GM12878 (cell line): Measurements from ENCODE around the gene NLRP5. TPM values are rescaled to one million over a fixed set of nuclear protein-coding genes. Genes with fewer than 3 reads are reported as not detected.

Source experiments
- ATAC-seq: fragments of 200-7000 bp; cut with Tn5 transposase; 3 replicates; pipeline ENCODE4 v1.9.1; 2020; ENCODE audit warnings: mild to moderate bottlenecking, moderate library complexity
- Bru-seq: library from RNA; stranded (reverse); fragments of 400-500 nt; gene quantifications from one replicate; lab custom pipeline; 2021; lab: Mats Ljungman, UMichigan
- BruChase-seq, 2 experiments: library from RNA; stranded (reverse); fragments of 400-500 nt; gene quantifications; one replicate each; lab custom pipeline; 2021; lab: Mats Ljungman, UMichigan
- BruUV-seq: library from RNA; stranded (reverse); fragments of 400-500 nt; replicated peaks from 2 replicates; lab custom pipeline; 2021; lab: Mats Ljungman, UMichigan
- CTCF ChIA-PET: fragments of 300-600 bp; sonication (Branson Sonifier 250); formaldehyde crosslinking; extraction: SDS; loops from one replicate; lab custom pipeline; 2021; ENCODE audit warnings: inconsistent platforms; lab: Yijun Ruan, JAX
- POLR2A ChIA-PET: fragments of 350-600 bp; formaldehyde crosslinking; extraction: SDS; loops from one replicate; lab custom pipeline; 2021; ENCODE audit warnings: inconsistent platforms; lab: Charles Lee
- RAD21 ChIA-PET: fragments of 300-600 bp; sonication (Branson Sonifier 250); formaldehyde crosslinking; loops from one replicate; lab custom pipeline; 2023; ENCODE audit warnings: antibody characterized with exemption; ENCODE audit not compliant: unreplicated experiment; lab: Charles Lee
- SMC1A ChIA-PET: fragments of 300-600 bp; sonication (Branson Sonifier 250); formaldehyde crosslinking; loops from one replicate; lab custom pipeline; 2023; ENCODE audit not compliant: unreplicated experiment, uncharacterized antibody; lab: Charles Lee
- DNase-seq: peaks from one replicate; pipeline ENCODE4 v3.0.0-alpha.2; 2011; ENCODE audit warnings: low read depth, low spot score
- FAIRE-seq: peaks from 3 replicates; lab custom pipeline; 2011; peaks lifted over from hg19 to GRCh38; lab: Jason Lieb, UNC
- H2AFZ ChIP-seq: 2 replicates; pipeline ENCODE4 v1.6.0; 2011; ENCODE audit warnings: low read depth, low read length, control low read depth; ENCODE audit not compliant: control insufficient read depth
- H3K27ac ChIP-seq: 2 replicates; pipeline ENCODE4 v1.5.1; 2011; ENCODE audit warnings: control low read depth; ENCODE audit not compliant: control insufficient read depth, insufficient read depth
- H3K27me3 ChIP-seq, 2 experiments: replicated peaks in 1 of 2; 2 replicates each; pipeline versions ENCODE4 v1.6.0 to v1.6.1; 2011; ENCODE audit warnings: low read length in 1 of 2; ENCODE audit not compliant: control insufficient read depth in 2 of 2, insufficient read depth in 2 of 2
- H3K36me3 ChIP-seq, 2 experiments: 2 replicates each; pipeline ENCODE4 v1.5.1; 2011; ENCODE audit warnings: low read length in 1 of 2; ENCODE audit not compliant: control insufficient read depth in 2 of 2, insufficient read depth in 2 of 2
- H3K4me1 ChIP-seq: 2 replicates; pipeline ENCODE4 v1.6.1; 2011; ENCODE audit warnings: mild to moderate bottlenecking, low read length, moderate library complexity, mixed read lengths; ENCODE audit not compliant: control insufficient read depth, insufficient read depth
- H3K4me2 ChIP-seq: 2 replicates; pipeline ENCODE4 v1.6.0; 2011; ENCODE audit warnings: control low read depth; ENCODE audit not compliant: control insufficient read depth, insufficient read depth
- H3K4me3 ChIP-seq: fragments of 200-600 bp; sonication (generic); 2 replicates; pipeline ENCODE4 v1.5.1; 2016
- H3K79me2 ChIP-seq: 2 replicates; pipeline ENCODE4 v1.6.0; 2011; ENCODE audit warnings: low read length; ENCODE audit not compliant: control insufficient read depth, insufficient read depth
- H3K9ac ChIP-seq: 2 replicates; pipeline ENCODE4 v1.8.0; 2011; ENCODE audit warnings: low read length, control low read depth, mixed read lengths; ENCODE audit not compliant: control insufficient read depth, insufficient read depth
- H3K9me3 ChIP-seq: replicated peaks from 3 replicates; pipeline ENCODE4 v1.5.1; 2011; ENCODE audit warnings: mild to moderate bottlenecking, low read length; ENCODE audit not compliant: control insufficient read depth, insufficient read depth
- H4K20me1 ChIP-seq: 2 replicates; pipeline ENCODE4 v1.6.0; 2011; ENCODE audit not compliant: control insufficient read depth, insufficient read depth
- BMI1 ChIP-seq: fragments of 450-650 bp; IDR thresholded peaks from 2 replicates; pipeline ENCODE4 v1.6.1; 2016; ENCODE audit warnings: mild to moderate bottlenecking, moderate library complexity, borderline replicate concordance
- DPF2 ChIP-seq: fragments of 450-650 bp; IDR thresholded peaks from 2 replicates; pipeline ENCODE4 v1.6.1; 2017; ENCODE audit warnings: mild to moderate bottlenecking
- EED ChIP-seq: sonication (generic); IDR thresholded peaks from 2 replicates; pipeline ENCODE4 v1.6.1; 2016; ENCODE audit warnings: antibody characterized with exemption, low read depth
- FOXK2 ChIP-seq: fragments of 450-650 bp; IDR thresholded peaks from 2 replicates; pipeline ENCODE4 v1.6.1; 2017; ENCODE audit warnings: mild to moderate bottlenecking, moderate library complexity
- IKZF1 ChIP-seq: fragments of 450-650 bp; conservative IDR thresholded peaks from 2 replicates; pipeline ENCODE4 v1.6.1; 2017; ENCODE audit warnings: antibody characterized with exemption, mild to moderate bottlenecking
- POU2F2 ChIP-seq: IDR thresholded peaks from 3 replicates; pipeline ENCODE4 v1.6.1; 2011; ENCODE audit warnings: low read depth, mild to moderate bottlenecking, low read length, borderline replicate concordance
- RAD21 ChIP-seq: IDR thresholded peaks from 2 replicates; pipeline ENCODE4 v1.6.1; 2011; ENCODE audit warnings: mild to moderate bottlenecking, low read depth, low read length, moderate library complexity; ENCODE audit not compliant: insufficient read depth
- RCOR1 ChIP-seq: conservative IDR thresholded peaks from 2 replicates; pipeline ENCODE4 v1.6.1; 2012; ENCODE audit warnings: low read depth, low read length, improper control_type of control experiment
- RELA ChIP-seq: fragments of 450-650 bp; IDR thresholded peaks from 2 replicates; pipeline ENCODE4 v1.8.0; 2014; ENCODE audit warnings: borderline replicate concordance; ENCODE audit not compliant: partially characterized antibody
- SKIL ChIP-seq: fragments of 450-650 bp; IDR thresholded peaks from 2 replicates; pipeline ENCODE4 v1.6.1; 2017; ENCODE audit warnings: mild to moderate bottlenecking, low read depth, inconsistent platforms; ENCODE audit not compliant: poor library complexity, severe bottlenecking
- SUPT20H ChIP-seq: IDR thresholded peaks from 2 replicates; pipeline ENCODE4 v1.6.1; 2011; ENCODE audit warnings: low read depth, mild to moderate bottlenecking, low read length, moderate library complexity, borderline replicate concordance; ENCODE audit not compliant: control insufficient read depth
- TCF7 ChIP-seq: IDR thresholded peaks from 2 replicates; pipeline ENCODE4 v1.6.1; 2014; ENCODE audit warnings: antibody characterized with exemption, borderline replicate concordance
- ZBTB4 ChIP-seq: fragments of 450-650 bp; formaldehyde crosslinking; IDR thresholded peaks from 2 replicates; pipeline ENCODE4 v1.4.0; 2022; ENCODE audit warnings: mild to moderate bottlenecking, moderate library complexity
- WGBS: methylation state at CpG from one replicate; pipeline ENCODE4 v1.1.6; 2016; ENCODE audit warnings: low lambda C conversion rate; ENCODE audit not compliant: insufficient replicate concordance, insufficient coverage; ENCODE audit errors: missing lambda C conversion rate; 5-methylcytosine and 5-hydroxymethylcytosine counted together
- in situ Hi-C: fragments of 300-500 bp; cut with MboI; formaldehyde crosslinking; loops from 9 replicates; pipeline ENCODE4 v1.14.3; 2018; ENCODE audit warnings: mixed read lengths
- intact Hi-C: fragments of 100-400 bp; cut with micrococcal nuclease; formaldehyde crosslinking; loops from one replicate; pipeline ENCODE4 v1.14.2; 2022; ENCODE audit not compliant: unreplicated experiment
- long read RNA-seq, 2 experiments: library from polyadenylated mRNA; unstranded; transcript quantifications; one replicate each; pipeline ENCODE4 v2.0.0, GENCODE V29; 2019 to 2020
- polyA minus RNA-seq, 3 experiments: library from RNA; depleted of rRNA, polyadenylated mRNA; stranded (reverse); fragments of >200 nt; gene quantifications; 2 replicates each; pipeline ENCODE4 v1.2.3, GENCODE V29; 2011
- polyA plus RNA-seq, 11 experiments: library from polyadenylated mRNA; depleted of rRNA in 4 of 11; unstranded in 6 of 11; stranded (reverse) in 5 of 11; fragments of >200 nt; fragmentation: Nextera tagmentation in 4 of 11; fragmentation: Illumina TruSeq in 1 of 11; extraction: Ambion mirVana in 4 of 11; extraction: Trizol in 1 of 11; gene quantifications; 1 replicate in 1 of 11; 2 replicates in 10 of 11; pipeline versions ENCODE4 v1.2.1 to v1.2.3, GENCODE V29; 2011 to 2016; ENCODE audit warnings: inconsistent platforms in 2 of 11, missing spikeins in 2 of 11, low read depth in 1 of 11
- total RNA-seq, 4 experiments: library from RNA; depleted of rRNA in 3 of 4; stranded (reverse); fragments of >200 nt in 3 of 4; fragmentation: Illumina TruSeq in 1 of 4; extraction: Trizol in 1 of 4; gene quantifications; 2 replicates each; pipeline versions ENCODE4 v1.2.1 to v1.2.3, GENCODE V29; 2013 to 2021
- TF ChIP-seq, protein P1 (sequence below): fragments of 450-650 bp; IDR thresholded peaks from 2 replicates; pipeline ENCODE4 v1.6.1; 2017; ENCODE audit warnings: low read depth, mild to moderate bottlenecking, moderate library complexity

The NLRP5 gene
- total RNA-seq (2013; cell fraction: nucleolus; rRNA removed): not detected in 2 replicates
- total RNA-seq (2014; rRNA removed): not detected in 2 replicates
- total RNA-seq (2014; rRNA removed; fragmentation: Illumina TruSeq; extraction: Trizol): not detected in 2 replicates
- total RNA-seq (2021): not detected in 2 replicates
- not detected for polyA plus RNA-seq (2011; ENCODE audit: low read depth)
- 0.01 TPM in 1 of 2 replicates, not detected in the other for polyA plus RNA-seq (2011; rRNA removed)
- 0.03 TPM in 2 replicates for polyA plus RNA-seq (2011; cell fraction: cytosol; rRNA removed)
- polyA plus RNA-seq (2011; cell fraction: nucleus; rRNA removed): 0.06 TPM in 1 of 2 replicates, not detected in the other
- not detected in 2 replicates for polyA plus RNA-seq (2012)
- not detected in 2 replicates for polyA plus RNA-seq (2014; fragmentation: Illumina TruSeq; extraction: Trizol)
- polyA plus RNA-seq (2014; fragmentation: Nextera tagmentation; extraction: Ambion mirVana): not detected
- not detected in 2 replicates for polyA plus RNA-seq (2014; rRNA removed)
- polyA plus RNA-seq (2016; fragmentation: Nextera tagmentation; extraction: Ambion mirVana): not detected
- 0.26 TPM in 1 of 2 replicates, not detected in the other for polyA minus RNA-seq (2011; rRNA and poly(A)+ RNA removed)
- not detected in 2 replicates for polyA minus RNA-seq (2011; cell fraction: cytosol; rRNA and poly(A)+ RNA removed)
- not detected in 2 replicates for polyA minus RNA-seq (2011; cell fraction: nucleus; rRNA and poly(A)+ RNA removed)
- Bru-seq, nascent RNA: not detected
- not detected for BruChase-seq, experiment 1, labeled RNA remaining after a 6-hour chase
- BruChase-seq, experiment 2, labeled RNA remaining after a 2-hour chase: not detected
- long read RNA-seq, experiment 1: 0 reads
- long read RNA-seq, experiment 2: 0 reads

GRCh38 chr19:55986487-55986886 is at the start of gene NLRP5:
Gene NLRP5, plus strand, starts transcription at chr19:55986775.
- Histone ChIP-seq H3K36me3 (no peaks in the 10 kb centered on the region), H3K9ac (no peak within 1 kb of the TSS), H3K27me3 (no peaks in the 10 kb centered on the region), H3K9me3 (no peaks in the 10 kb centered on the region; the same call in 2 of the 3 replicates), H3K4me1 (no peaks in the 10 kb centered on the region), H3K27ac (no peak within 1 kb of the TSS), H2AFZ (no peak within 1 kb of the TSS), H3K79me2 (no peaks in the 10 kb centered on the region), H4K20me1 (no peaks in the 10 kb centered on the region), H3K4me3 (no peak within 1 kb of the TSS), H3K4me2 (no peak within 1 kb of the TSS)
- POLR2A ChIA-PET: no interaction called here
- BruUV-seq: no TSS peak
- FAIRE-seq (no peak), DNase-seq (no peak), ATAC-seq (no peak)
- intact Hi-C loops (no loop called here), in situ Hi-C loops (no loop called here)
- SMC1A ChIA-PET: no interaction called here
- 49% methylated on average over 10 of the region's 10 CpGs for WGBS
- RAD21 ChIA-PET: no interaction called here
- CTCF ChIA-PET: interaction anchor here (0.6 kb wide), 1 partner anchor 23 kb away, joined by 3 read pairs; no protein-coding TSS in a partner anchor
- TF ChIP-seq RELA: no peak
- TF ChIP-seq, protein P1, sequence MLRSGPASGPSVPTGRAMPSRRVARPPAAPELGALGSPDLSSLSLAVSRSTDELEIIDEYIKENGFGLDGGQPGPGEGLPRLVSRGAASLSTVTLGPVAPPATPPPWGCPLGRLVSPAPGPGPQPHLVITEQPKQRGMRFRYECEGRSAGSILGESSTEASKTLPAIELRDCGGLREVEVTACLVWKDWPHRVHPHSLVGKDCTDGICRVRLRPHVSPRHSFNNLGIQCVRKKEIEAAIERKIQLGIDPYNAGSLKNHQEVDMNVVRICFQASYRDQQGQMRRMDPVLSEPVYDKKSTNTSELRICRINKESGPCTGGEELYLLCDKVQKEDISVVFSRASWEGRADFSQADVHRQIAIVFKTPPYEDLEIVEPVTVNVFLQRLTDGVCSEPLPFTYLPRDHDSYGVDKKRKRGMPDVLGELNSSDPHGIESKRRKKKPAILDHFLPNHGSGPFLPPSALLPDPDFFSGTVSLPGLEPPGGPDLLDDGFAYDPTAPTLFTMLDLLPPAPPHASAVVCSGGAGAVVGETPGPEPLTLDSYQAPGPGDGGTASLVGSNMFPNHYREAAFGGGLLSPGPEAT: no peak
- no peak for TF ChIP-seq TCF7
- TF ChIP-seq ZBTB4 (CRISPR knock-in tag): no peak
- TF ChIP-seq DPF2: no peak
- TF ChIP-seq RAD21: no peak
- TF ChIP-seq POU2F2: no peak
- no peak for TF ChIP-seq EED
- TF ChIP-seq SKIL: no peak
- no peak for TF ChIP-seq RCOR1
- TF ChIP-seq BMI1: no peak
- no peak for TF ChIP-seq SUPT20H
- TF ChIP-seq IKZF1: no peak
- no peak for TF ChIP-seq FOXK2
